ENCODE measurements around the gene KCNC3.
"Not testable (repeated sequence)": the region's sequence is repeated elsewhere in the genome, so short reads cannot be mapped to it uniquely, and the experiment has no call there.

DNA sequence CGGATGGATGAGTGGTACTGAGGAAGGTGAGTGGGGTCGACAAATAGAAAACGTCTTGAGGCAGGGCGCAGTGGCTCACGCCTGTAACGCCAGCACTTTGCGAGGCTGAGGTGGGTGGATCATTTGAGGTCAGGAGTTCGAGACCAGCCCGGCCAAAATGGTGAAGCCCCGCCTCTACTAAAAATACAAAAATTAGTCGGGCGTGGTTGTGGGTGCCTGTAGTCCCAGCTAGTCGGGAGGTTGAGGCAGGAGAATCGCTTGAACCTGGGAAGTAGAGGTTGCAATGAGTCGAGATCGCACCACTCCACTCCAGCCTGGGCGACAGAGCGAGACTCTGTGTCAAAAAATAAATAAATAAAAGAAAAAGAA is 733 bp upstream of the KCNC3 start:
- TF ChIP-seq, protein P1, sequence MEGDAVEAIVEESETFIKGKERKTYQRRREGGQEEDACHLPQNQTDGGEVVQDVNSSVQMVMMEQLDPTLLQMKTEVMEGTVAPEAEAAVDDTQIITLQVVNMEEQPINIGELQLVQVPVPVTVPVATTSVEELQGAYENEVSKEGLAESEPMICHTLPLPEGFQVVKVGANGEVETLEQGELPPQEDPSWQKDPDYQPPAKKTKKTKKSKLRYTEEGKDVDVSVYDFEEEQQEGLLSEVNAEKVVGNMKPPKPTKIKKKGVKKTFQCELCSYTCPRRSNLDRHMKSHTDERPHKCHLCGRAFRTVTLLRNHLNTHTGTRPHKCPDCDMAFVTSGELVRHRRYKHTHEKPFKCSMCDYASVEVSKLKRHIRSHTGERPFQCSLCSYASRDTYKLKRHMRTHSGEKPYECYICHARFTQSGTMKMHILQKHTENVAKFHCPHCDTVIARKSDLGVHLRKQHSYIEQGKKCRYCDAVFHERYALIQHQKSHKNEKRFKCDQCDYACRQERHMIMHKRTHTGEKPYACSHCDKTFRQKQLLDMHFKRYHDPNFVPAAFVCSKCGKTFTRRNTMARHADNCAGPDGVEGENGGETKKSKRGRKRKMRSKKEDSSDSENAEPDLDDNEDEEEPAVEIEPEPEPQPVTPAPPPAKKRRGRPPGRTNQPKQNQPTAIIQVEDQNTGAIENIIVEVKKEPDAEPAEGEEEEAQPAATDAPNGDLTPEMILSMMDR (IDR thresholded peaks at IDR 0.05), result not testable (repeated sequence)
- not testable (repeated sequence) for TF ChIP-seq ZFX (IDR thresholded peaks at IDR 0.05; ENCODE audit: borderline replicate concordance)
